ENCODE data around the gene CASP3. TPM values are rescaled to one million over a fixed set of nuclear protein-coding genes. Genes with fewer than 3 reads are reported as not detected.
"Not testable (repeated sequence)": the region's sequence is repeated elsewhere in the genome, so short reads cannot be mapped to it uniquely, and the experiment has no call there.

Gene CASP3
- total RNA-seq, 1 experiment from 2014 or later, result 46.1 TPM

DNA sequence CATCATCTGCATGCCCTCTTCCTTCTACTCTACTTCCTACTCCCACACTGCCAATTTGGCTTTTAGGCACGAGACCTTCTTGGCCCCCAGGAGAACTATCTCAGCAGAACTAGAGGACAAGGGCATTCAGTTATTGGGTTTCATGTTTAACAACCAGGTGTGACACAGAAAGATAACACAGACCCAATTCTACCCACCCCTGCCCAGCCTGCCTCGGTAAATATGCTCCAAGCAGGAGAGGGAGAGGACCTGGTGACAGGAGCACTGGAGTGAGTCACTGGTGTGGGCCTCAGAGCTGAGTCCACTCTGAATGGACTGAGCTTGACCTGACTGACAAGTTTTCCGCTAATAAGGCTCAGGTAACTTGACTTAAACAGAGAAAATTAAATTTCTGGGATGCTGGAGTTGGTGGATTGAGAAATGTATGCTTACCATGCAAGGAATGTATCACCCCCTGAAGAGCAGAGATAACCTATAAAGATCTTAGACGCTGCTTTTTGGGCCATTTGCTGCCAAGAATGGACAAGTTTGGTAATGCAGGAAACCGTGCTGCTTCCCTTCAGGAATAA, 52.5 kb downstream of the CASP3 start:
- DNase-seq (ENCODE audit: low spot score), result no peak

DNA sequence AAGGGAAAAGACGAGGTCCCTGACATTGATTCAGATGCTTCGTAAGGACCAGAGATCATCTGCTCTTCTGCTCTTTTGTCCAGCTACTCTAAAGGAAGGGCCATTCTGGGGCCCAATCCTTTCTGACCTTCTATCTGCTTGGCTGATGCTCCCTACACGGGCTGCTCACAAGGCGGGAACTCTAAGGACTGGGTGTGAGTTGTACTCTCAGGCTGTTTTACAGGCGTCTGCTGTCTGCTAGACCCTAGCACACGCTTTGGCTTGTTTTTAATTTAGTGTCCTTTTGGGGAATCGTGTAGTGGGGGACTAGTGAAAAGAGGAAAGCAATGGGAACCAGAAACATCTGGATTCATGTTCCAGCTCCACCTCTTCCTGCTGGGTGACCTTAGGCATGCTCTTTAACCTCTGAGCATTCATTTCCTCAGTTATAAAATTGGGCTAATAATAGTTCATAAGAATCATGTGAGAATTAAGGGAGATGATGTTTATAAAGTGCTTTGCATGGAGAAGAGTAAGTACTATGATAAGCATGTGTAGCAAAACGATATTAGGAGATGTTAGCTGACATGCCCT, 53.1 kb downstream of the CASP3 start:
- DNase-seq (ENCODE audit: low spot score), result no peak

DNA sequence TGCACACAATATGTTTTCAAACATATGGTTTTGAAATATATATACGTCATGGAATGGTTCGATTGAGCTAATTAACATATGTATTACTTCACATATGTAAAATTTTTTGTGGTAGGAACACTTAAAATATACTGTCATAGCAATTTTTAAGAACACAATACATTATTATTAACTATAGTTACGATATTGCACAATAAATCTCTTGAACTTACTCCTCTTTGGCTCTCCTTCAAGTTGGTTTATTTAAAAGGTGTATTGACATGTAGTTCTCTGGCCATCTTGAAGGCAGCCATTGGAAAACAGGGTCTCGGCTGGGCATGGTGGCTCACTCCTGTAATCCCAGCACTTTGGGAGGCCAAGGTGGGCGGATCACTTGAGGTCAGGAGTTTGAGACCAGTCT, 53.8 kb downstream of the CASP3 start:
- no peak for DNase-seq (ENCODE audit: low spot score)

DNA sequence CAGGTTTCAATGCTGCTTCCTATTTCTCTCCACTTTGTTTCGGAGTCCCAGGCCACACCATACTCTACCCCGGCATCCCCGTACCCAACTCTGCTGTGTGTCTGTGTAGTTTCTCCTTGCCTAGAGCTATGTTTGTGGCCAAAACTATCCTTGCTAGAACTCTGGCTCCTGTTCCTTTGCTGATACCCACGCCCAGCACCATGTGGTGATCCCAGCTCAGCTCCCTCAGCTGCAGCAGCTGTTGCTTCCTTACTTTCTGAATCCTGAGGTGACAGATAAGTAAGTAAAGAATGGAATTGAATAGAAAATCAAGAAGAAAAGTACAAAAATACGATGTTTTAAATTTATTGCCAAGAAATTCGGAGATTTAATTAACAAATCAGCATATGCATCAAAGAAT, 55.8 kb downstream of the CASP3 start:
- no peak for DNase-seq (ENCODE audit: low spot score)

DNA sequence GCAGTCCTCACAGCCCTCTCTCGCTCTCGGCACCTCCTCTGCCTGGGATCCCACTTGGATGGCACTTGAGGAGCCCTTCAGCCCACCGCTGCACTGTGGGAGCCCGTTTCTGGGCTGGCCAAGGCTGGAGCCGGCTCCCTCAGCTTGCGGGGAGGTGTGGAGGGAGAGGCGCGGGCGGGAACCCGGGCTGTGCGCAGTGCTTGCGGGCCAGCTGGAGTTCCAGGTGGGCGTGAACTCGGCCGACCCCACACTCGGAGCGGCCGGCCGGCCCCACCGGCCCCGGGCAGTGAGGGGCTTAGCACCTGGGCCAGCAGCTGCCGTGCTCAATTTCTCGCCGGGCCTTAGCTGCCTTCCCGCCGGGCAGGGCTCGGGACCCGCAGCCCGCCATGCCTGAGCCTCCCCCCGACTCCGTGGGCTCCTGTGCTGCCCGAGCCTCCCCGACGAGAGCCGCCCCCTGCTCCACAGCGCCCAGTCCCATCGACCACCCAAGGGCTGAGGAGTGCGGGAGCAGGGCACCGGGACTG, 57.4 kb downstream of the CASP3 start:
- DNase-seq (ENCODE audit: low spot score), result not testable (repeated sequence)

DNA sequence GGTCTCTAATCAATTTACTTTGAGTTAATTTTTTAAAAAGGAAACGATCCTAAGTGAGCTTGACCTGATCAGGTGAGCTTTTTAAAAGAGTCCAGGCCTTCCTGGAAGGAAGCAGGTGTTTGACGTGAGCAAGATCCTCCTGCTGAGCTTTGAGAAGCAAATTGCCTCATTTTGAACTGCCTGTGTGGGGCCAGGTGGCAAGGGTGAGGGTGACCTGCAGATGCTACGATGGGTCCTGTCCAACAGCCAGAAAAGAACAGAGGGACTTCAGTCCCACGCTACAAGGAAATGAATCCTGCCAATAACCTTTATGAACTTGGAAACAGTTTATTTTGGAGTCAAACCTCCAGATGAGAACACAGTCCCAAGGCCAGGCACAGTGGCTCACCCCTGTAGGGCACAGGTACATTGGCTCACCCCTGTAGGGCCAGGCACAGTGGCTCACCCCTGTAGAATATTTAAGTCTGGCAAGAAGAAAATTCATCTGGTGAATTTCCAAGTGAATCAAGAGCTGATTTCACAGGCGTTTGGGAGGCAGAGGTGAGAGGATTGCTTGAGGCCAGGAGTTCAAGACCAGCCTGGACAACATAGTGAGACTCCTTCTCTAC, 58.1 kb downstream of the CASP3 start:
- DNase-seq (ENCODE audit: low spot score), result no peak

DNA sequence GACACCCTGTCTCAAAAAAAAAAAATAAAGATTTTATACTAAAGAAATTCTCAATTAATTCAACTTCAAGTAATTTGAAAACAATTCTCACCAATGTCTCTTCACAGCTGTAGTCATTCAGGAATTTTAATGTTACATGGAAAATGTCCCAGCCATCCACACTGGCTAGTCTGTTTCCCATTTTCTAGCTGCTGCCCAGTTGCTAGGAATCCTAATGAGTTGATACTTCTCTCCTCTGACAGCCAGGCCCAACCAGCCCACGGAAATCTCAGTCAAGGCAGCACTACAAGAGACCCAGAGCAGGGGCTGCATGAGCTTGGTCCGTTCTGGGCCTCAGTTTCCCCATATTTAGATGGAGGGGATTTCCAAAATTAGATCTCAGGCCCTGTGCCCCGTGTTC, 59.1 kb downstream of the CASP3 start:
- DNase-seq (ENCODE audit: low spot score), result no peak

DNA sequence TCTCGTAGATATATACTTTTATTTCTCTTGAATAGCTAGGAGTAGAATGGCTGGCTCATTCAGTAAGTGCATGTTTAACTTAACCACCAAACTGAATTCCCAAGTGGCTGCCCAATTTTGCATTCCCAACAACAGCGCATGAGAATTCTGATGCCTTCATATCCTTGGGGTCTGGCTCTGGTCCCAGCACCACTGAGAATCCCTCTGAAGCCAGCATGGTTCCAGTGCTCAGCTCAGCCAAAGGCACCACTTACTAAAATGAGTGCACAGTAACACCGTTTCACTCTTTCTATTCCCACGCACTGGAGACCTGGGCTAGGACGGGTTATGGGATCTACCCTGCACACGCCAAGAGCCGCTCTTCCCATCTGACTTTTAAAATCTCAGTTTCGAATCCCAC, 60.4 kb downstream of the CASP3 start:
- no peak for DNase-seq (ENCODE audit: low spot score)

DNA sequence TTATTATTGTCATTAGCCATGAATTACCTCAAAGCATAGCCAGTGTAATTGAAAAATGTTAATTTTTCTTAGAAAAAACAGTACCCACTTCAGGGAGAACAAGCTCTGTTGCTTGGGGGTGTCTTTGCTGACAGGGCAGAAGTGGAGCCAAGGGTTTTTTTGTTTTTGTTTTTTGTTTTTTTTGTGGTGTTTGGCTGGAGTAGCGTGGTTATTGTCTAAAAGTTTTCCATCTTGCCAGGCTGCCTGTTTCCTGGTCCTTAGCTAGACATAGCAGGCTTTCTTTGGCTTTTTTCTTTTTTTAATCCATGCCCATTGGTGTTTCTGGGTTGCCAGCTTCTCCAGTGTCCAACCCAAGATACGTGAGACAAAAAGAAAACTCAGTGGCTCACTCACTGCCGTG, 61.5 kb downstream of the CASP3 start:
- DNase-seq (ENCODE audit: low spot score), result no peak

DNA sequence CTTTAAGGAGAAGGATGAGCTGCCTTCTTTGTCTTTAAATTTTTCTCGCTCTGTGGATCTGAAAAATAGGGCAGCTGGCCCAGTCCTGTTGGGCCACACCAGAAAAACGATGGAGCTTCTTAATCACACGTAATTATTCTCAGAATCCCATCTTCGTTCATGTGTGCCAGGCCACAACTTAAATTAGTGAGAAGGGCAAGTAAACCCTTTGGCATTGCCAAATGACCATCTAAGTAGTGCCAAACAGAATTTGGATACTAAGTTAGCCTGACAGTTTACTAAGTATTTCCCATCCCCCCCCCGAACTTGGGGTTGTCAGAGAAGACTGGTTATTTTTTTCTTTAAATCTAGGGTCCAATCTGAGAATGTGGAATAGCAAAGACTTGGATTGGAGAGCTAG, 62.0 kb downstream of the CASP3 start:
- DNase-seq (ENCODE audit: low spot score), result no peak

DNA sequence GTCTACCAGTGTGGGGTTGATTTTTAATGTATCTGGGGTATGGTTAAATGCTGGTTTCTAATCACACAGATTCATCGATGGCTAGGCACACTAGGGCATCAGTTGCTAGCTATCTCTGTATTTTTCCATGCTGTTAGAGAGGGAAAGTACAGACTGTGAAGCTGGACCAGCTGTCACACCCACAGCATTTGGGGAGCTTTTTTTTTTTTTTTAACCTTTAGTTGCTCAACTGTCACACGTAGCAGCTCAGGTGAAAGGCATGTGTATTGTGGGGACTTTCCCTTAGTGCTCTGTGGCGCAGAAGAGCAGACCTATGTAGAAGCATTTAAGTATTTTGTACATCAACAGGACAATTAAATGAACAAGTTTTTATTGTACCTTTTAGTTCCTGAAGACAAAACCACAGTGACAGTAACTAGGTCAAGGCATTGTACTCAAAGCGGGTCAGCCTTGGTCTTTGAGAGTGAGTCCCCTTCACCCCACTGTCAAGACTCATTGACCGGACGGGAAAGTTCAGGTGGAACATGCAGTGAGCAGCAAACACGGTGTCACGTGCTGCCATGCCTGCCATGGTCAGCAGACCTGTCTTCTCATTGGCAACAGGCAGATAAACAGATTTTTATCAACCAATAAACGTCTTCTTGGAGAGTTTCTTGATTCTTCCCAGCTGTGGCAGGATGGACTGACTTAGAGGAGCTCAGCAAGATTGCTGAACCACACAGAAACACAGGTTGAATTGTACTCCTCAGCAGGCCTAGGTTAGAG, 65.3 kb downstream of the CASP3 start:
- no peak for DNase-seq (ENCODE audit: low spot score)

Other genes starting within 250 kb of the CASP3 start
- 33.5 and 35.9 TPM in 2 replicates for gene IRF2, start 174.9 kb downstream of the CASP3 start, total RNA-seq (2014; rRNA removed; shearing (Covaris generic))
- gene PRIMPOL, start 291 bp upstream of the CASP3 start, total RNA-seq (2014; rRNA removed; shearing (Covaris generic)), result 26.9 and 30.4 TPM in 2 replicates
- gene CENPU, start 84.6 kb upstream of the CASP3 start, total RNA-seq (2014; rRNA removed; shearing (Covaris generic)), result 32.1 and 42.5 TPM in 2 replicates
- gene ACSL1, start 176.5 kb upstream of the CASP3 start, total RNA-seq (2014; rRNA removed; shearing (Covaris generic)), result 56.3 and 62.8 TPM in 2 replicates